SJSA1 (cell line): Measurements from ENCODE around the gene TALDO1. TPM values are rescaled to one million over a fixed set of nuclear protein-coding genes. Genes with fewer than 3 reads are reported as not detected.

ENCODE experiments used
- DNase-seq, 2 experiments: peaks; one replicate each; pipeline ENCODE4 v3.0.0-alpha.2; 2015 to 2020; ENCODE audit warnings: low spot score in 2 of 2, low read depth in 1 of 2
- H3K27ac ChIP-seq: fragments of 250-450 bp; sonication (Bioruptor Pico); 2 replicates; pipeline ENCODE4 v1.5.1; 2020; ENCODE audit warnings: mild to moderate bottlenecking, moderate library complexity
- H3K27me3 ChIP-seq: fragments of 250-450 bp; sonication (Bioruptor Pico); replicated peaks from 2 replicates; pipeline ENCODE4 v1.5.1; 2020; ENCODE audit warnings: mild to moderate bottlenecking, moderate library complexity
- H3K36me3 ChIP-seq: fragments of 250-450 bp; sonication (Bioruptor Pico); 2 replicates; pipeline ENCODE4 v1.5.1; 2020; ENCODE audit warnings: mild to moderate bottlenecking
- H3K4me1 ChIP-seq: fragments of 250-450 bp; sonication (Bioruptor Pico); replicated peaks from 2 replicates; pipeline ENCODE4 v1.6.1; 2021; ENCODE audit warnings: mild to moderate bottlenecking
- H3K4me3 ChIP-seq: fragments of 250-450 bp; sonication (Bioruptor Pico); 2 replicates; pipeline ENCODE4 v1.5.1; 2020; ENCODE audit warnings: mild to moderate bottlenecking
- H3K9me3 ChIP-seq: fragments of 250-450 bp; sonication (Bioruptor Pico); replicated peaks from 2 replicates; pipeline ENCODE4 v1.5.1; 2020; ENCODE audit warnings: mild to moderate bottlenecking
- total RNA-seq: library from RNA; depleted of rRNA; stranded (reverse); fragments of >200 nt; shearing (Covaris generic); gene quantifications from 2 replicates; pipeline ENCODE4 v1.2.3, GENCODE V29; 2014

TALDO1 gene
- total RNA-seq, 1 experiment from 2014 or later: 159 TPM

DNA sequence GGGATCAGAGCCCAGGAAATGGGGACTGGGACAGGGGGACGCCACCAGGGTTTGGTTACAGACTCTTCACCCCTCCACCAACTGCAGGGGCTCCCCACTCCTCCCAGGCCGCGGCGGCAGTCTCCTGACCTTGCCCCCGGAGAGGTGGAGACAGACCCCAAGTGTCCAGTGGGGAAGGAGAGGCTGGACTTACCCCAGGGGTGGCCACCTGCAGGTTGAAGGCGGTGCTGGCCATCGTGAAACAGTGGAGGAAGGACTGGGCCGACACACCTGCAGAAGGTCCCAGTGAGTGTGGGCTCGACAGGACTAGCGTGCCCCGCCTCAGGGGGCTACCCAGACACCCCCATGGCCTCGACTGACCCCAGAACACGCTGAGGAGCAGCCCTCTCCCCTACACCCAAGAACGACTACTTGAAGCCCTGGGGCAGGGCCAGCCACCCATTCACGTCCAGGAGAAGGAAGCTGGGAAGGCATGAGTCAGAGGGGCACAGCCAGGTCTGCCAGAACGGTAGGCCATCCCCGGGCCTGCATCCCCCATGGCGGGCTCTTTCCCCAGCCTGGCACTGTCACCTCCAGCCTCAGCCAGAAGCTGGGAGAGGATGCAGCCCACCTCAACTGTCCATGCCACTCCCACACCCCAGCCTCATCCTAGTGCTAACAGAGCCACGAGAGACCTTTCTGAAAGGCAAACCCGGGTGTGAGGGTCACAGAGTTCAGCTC, 27.8 kb downstream of the TALDO1 start:
- H3K4me1 ChIP-seq: peaks cover 9% of the 10 kb centered on the region
- H3K36me3 ChIP-seq: peaks cover 15% of the 10 kb centered on the region
- H3K27me3 ChIP-seq: no peaks in the 10 kb centered on the region
- H3K9me3 ChIP-seq: no peaks in the 10 kb centered on the region
- H3K27ac ChIP-seq: no peak overlapping the region
- DNase-seq: peak in 1 of 2 experiments; percentile 37
- no peak overlapping the region for H3K4me3 ChIP-seq

DNA sequence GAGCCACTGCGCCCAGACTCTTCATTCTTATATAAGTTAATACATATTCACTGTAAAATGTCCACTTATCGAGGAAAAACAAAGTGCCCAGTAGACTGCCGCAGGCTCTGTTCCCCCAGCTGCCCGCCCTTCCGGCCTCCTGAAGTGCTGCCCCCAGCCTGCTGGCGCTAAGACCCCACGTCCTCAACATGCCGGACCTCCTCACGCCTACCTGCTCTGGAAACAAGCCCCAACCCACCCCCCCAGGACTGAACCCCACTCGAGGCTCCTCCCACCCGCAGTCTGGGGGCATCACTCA, 28.9 kb downstream of the TALDO1 start:
- H3K27me3 ChIP-seq: no peaks in the 10 kb centered on the region
- peaks cover 6% of the 10 kb centered on the region for H3K36me3 ChIP-seq
- peaks cover 9% of the 10 kb centered on the region for H3K4me1 ChIP-seq
- H3K27ac ChIP-seq: no peak overlapping the region
- peak overlapping the region; percentile 87 for H3K4me3 ChIP-seq
- H3K9me3 ChIP-seq: no peaks in the 10 kb centered on the region
- no peak for DNase-seq

DNA sequence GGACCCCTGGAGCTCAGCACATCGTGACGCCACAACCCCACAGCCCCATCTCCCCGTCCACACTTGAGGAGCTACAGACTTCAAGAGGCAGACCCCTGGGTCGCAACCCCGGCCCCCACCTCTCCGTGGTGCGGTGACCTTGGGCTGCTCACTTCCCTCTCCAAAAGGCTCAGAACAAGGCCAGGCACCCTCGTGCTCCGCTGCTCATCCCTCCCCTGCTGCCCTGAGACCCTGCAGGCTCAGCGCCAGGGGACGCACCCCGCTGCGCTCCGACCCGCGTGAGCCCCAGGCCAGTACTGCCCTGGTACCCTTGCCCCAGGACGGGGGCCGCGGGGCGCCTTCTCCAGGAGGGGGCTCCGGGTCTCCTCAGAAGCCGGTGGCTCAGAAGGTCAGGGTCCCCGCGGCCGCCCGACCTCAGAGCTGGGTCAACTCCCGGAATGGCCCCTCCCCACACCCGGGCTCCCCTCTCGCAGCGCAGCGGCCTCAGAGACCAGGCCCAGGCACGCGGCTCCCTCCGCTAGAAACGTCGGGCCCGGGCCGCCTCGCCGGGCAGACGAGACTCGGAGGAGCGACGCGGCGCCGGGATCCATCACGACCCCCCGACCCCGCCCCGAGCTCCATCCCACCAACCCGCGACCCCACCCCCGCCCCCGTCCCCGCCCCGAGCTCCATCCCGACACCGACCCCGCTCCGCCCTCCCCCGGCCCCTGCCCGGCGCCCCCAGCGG, 29.5 kb downstream of the TALDO1 start:
- H3K4me3 ChIP-seq: peak overlapping the region; percentile 87
- no peak for DNase-seq
- H3K27ac ChIP-seq: peak overlapping the region; percentile 68
- no peaks in the 10 kb centered on the region for H3K9me3 ChIP-seq
- peaks cover 6% of the 10 kb centered on the region for H3K36me3 ChIP-seq
- peaks cover 9% of the 10 kb centered on the region for H3K4me1 ChIP-seq
- no peaks in the 10 kb centered on the region for H3K27me3 ChIP-seq

DNA sequence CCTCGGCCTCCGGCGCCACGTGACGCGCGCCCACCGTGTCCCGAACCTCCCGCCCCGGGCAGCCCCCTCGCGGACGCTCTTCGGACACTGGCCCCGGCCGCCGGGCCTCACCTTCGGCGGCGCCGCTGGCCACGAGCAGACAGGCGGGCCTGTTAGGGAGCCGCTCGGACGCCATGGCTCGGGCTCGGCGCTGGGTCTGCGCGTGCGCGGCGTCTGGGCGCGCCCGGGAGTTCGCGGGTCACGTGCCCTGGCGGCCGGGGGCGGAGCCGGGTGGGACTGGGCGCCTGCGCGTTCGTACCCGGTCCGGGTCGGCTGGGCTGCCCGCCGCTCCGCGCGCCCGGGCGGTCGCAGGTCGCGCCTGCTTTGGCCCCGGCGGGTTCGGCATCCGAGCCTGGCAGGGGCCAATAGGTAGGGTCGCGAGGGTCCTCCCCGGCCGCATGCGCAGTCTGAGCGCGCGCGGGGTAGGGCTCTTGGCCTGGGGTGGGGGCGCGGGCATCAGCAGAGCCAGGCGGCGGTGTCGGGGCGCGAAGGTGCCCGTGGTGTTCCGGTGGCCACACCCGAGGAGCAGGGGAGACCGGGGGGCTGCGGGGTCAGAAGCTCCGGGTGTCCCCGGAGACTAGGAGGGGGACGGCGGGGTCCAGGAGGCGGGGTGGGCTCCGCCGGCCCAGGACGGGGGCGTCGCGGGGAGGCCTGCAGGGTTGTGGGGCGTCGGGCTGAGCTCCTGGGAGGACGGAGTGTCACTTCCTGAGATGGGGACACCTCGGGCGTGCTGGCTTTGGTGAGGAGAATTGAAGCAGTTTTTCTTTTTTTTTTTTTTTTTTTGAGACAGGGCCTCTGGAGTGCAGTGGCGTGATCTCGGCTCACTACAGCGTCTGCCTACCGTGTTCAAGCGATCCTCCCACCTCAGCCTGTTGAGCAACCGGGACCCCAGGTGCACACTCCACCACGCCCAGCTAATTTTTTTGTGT, 30.3 kb downstream of the TALDO1 start, which contains the start of gene GATD1:
Gene GATD1 (minus strand): TSS at position 200 of the 968 bp plus-strand sequence. CDS start 25 bp downstream, at position 175.
- peak; percentile 54 to 81 for DNase-seq
- no peaks in the 10 kb centered on the region for H3K9me3 ChIP-seq
- peaks cover 9% of the 10 kb centered on the region for H3K4me1 ChIP-seq
- H3K27ac ChIP-seq: peak within 1 kb of the TSS; percentile 68
- peaks cover 6% of the 10 kb centered on the region for H3K36me3 ChIP-seq
- H3K27me3 ChIP-seq: no peaks in the 10 kb centered on the region
- peak within 1 kb of the TSS; percentile 87 for H3K4me3 ChIP-seq

DNA sequence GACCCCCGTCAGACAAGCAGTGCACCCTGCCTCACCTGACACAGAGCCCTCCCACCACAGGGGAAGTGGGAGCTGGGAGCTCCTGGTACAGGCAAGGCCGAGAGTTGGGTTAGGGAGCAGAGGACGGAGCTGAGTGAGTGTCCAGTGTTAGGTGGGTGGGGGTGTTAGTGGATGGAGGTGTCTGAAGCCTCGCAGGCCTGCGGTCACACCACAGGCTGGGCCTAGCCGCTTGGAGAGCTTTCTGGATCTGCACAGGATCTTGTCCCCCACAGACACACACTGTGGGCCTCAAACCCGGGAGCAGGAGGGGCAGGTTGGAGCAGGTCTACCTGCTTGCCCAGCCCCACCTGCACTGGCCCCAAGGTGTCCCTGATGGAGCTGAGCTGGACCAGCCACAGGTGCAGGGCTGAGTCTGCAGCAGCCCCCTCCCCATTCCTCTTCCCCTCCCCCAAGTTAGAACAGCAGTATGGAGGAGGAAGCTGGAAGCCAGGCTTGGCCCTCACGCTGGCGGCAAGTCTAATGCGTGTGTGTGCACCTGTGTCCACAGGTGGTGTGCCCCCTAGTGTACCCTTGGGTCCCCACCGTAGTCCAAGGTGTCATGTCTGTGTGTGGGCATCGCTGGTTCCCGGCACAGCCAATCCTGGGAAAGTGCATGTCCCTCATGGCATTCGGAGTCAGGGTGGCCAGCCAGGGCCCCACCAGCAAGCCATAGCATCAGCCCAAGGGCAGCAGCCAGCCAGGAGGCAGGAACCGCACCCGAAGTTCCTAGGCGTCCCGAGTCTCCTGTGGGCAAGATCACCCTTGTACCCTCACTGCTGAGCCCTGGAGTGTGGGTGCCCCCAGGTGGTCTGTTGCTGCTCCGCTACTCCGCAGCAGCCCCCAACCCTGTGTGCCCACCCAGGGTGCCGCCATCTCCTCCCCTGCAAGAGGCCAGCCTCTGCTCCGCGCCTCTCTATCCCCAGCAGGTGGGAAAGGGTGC, 32.0 kb downstream of the TALDO1 start:
- Histone ChIP-seq H3K27me3 (no peaks in the 10 kb centered on the region), H3K9me3 (no peaks in the 10 kb centered on the region), H3K36me3 (peaks cover 3% of the 10 kb centered on the region; the same call in 1 of the 2 replicates), H3K4me3 (no peak overlapping the region), H3K27ac (no peak overlapping the region), H3K4me1 (peaks cover 9% of the 10 kb centered on the region)
- no peak for DNase-seq

DNA sequence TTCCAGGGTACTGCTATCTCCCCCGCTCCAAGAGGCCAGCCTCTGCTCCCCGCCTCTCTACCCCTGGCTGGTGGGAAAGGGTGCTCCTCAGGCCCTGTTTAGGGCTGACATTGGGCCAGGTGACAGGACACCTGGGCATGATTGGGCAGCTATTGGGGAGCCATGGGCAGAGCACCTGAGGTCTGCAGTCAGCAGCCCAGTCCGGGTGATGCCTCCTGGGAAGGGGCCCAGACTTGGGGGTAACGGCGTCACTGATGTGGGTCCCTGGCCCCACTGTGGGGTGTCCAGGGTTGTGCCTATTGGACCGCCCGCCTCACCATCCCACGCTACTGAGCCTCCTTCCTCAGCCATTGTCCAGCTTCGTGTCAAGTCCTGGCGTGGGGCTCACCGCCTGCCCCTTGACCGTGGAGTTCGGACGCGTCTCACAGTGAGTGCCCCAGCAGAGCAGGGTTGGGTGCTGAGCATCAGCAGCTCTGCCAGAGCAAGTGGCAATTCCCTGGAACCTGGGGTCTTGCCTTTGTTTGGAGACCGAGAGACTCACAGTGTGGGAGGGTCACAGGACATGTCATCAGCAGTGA, 32.8 kb downstream of the TALDO1 start:
- no peak for DNase-seq
- H3K9me3 ChIP-seq: no peaks in the 10 kb centered on the region
- H3K4me3 ChIP-seq: no peak overlapping the region
- no peak overlapping the region for H3K27ac ChIP-seq
- peaks cover 9% of the 10 kb centered on the region for H3K4me1 ChIP-seq
- no peaks in the 10 kb centered on the region for H3K27me3 ChIP-seq
- H3K36me3 ChIP-seq: peaks cover 3% of the 10 kb centered on the region; the same call in 1 of the 2 replicates

DNA sequence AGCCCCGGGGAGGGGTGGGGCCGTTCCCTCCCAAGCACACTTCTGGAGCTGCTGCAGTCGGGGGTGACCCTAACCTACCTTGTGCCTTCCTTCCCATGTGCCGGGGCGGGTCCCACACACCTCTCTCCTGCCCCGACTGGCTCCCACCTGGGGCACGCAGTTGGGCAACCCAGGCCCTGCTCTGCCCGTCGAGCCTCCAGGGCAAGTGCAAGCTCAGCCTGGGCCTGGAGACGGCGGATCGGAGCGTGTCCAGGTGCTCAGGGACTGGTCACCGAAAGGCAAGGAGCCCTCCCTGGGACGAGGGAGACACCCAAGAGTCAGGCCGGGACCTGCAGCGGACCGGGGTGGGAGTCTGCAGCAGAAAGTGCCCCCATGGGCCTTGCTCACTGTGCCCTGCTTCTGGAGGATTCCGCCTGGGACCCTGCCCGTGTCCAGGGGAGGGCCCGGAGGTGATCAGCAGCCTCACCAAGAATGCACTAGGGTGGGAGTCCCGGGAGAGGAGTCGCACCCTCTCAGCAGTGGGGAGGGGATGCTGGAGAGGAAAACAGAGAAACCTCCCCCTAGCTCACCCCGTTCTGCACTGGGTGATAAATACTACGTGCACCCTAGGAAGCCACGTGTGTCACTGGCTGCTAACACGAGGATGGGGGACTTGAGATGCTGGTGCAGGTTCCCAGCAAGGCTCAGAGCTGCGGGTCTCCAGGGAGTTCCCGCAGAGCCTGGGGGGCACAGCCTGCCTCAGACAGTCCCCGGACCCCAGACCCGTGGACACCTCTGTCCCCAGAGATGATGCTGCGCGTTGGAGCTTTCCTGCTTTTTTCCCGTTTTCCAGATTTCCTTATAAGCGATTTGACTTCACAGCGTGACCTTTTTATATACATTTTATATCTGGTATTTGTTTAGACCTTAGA, 35.3 kb downstream of the TALDO1 start:
- Histone ChIP-seq H3K4me3 (no peak overlapping the region), H3K27me3 (no peaks in the 10 kb centered on the region), H3K4me1 (peaks cover 5% of the 10 kb centered on the region), H3K27ac (no peak overlapping the region), H3K36me3 (peaks cover 3% of the 10 kb centered on the region; the same call in 1 of the 2 replicates), H3K9me3 (no peaks in the 10 kb centered on the region)
- DNase-seq: no peak

DNA sequence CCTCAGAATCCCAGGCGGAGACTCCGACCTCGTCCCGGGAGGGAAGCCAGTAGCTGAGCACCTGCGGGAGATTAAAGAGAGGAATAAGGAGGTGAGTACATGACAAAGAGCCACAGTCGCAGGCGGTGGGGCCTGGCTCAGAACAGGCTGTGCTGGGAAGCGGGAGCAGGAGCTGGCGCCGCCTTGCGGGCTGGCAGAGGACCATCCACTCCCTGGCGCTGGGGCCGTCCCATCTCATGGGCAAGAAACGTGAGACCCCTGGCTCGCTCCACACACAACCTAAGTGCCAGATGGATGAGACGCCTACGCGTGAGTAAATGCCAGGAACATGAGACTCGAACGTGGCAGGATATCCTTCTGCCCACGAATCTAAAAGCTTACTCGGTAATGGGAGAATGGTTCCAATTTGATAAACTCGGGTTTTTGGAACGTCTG, 36.3 kb downstream of the TALDO1 start:
- Histone ChIP-seq H3K27me3 (no peaks in the 10 kb centered on the region), H3K27ac (no peak overlapping the region), H3K9me3 (no peaks in the 10 kb centered on the region), H3K36me3 (0 out of 2 replicates have a peak, but pooled peaks cover 3% of the 10 kb centered on the region), H3K4me1 (no peaks in the 10 kb centered on the region), H3K4me3 (no peak overlapping the region)
- no peak for DNase-seq

DNA sequence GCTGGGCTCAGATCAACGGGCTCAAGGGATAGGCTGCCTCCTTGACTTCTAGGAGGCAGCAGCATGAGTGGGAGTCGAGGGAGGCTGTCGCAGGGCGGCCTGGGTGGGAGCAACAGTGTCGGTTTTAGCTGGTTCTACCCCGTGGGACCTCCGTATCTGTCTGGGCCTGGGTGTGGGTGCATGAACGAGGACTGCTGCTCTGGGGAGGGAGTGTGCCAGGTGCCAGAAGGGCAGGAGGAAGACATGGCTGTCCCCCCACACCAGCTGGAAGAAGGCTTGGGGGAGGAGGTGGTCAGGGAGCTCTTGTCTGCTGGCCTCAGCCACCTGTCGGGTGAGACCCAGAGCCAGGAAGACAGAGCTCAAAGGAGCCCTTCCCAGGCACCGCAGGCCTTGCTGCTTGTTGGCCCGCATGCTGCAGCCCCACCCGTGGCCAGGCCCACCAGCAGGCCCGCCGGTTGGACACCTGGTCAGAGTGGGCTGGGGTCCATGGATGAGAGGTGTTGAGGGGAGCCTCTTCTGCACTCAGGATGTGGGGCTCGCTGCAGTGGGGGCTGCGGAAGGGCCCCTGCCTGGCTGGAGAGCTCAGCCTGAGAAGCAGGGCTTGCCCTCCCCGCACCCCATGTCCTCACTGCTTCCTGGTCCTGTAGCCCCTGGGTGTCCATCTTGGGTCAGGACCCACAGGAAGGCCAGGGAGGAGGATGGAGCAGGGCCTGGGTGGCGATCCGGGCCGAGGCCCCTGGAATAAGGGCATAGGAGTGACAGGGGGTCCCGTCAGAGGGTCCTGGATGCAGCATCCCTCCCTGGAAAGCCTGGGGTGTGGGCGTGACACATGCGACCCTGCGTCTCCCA, 39.2 kb downstream of the TALDO1 start:
- no peak for DNase-seq
- Histone ChIP-seq H3K4me3 (no peak overlapping the region), H3K27me3 (no peaks in the 10 kb centered on the region), H3K9me3 (no peaks in the 10 kb centered on the region), H3K27ac (no peak overlapping the region), H3K36me3 (no peaks in the 10 kb centered on the region), H3K4me1 (no peaks in the 10 kb centered on the region)

DNA sequence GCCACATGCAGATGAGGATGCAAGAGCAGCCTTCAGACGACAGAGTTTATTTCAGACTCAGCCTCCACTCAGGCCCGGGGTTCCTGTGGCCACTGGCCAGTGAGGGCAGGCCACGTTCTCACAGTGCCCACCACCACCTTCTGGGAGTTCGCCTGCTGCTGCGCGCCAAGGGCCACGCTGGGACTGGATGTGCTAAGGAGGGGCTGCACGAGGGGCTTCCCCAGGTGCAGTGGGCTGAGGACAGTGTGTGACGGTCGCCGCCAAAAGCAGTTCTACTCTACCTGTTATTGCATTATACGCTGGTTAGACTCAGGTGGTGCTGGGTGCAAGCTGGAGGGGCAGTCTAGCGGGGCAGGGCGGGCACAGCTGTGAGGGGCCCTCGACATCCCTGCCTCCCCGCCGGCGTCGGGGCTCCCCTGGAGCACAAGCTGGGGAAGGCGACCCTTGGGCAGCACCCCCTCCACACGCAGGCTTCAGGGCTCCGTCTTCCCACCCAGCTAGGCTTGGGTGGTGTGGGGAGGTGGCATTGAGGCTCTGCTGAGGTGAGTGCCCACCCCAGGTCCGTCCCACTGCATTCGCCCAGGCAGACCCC, 39.9 kb downstream of the TALDO1 start:
- no peaks in the 10 kb centered on the region for H3K4me1 ChIP-seq
- no peaks in the 10 kb centered on the region for H3K36me3 ChIP-seq
- no peaks in the 10 kb centered on the region for H3K27me3 ChIP-seq
- no peak for DNase-seq
- no peaks in the 10 kb centered on the region for H3K9me3 ChIP-seq
- no peak overlapping the region for H3K4me3 ChIP-seq
- no peak overlapping the region for H3K27ac ChIP-seq
